Colonic mucosa (tissue), 4 donors: ENCODE results near the gene PSMA7. TPM values are rescaled to one million over a fixed set of nuclear protein-coding genes. Genes with fewer than 3 reads are reported as not detected.

ENCODE experiments used
- DNase-seq: peaks from one replicate; pipeline ENCODE4 v3.0.0-alpha.2; 2020
- H3K27ac ChIP-seq: fragments of 200-600 bp; one replicate; pipeline ENCODE4 v1.8.0; 2021
- H3K27me3 ChIP-seq: fragments of 200-600 bp; one replicate; pipeline ENCODE4 v1.8.0; 2021
- H3K36me3 ChIP-seq: fragments of 200-600 bp; one replicate; pipeline ENCODE4 v1.8.0; 2021
- H3K4me1 ChIP-seq: fragments of 200-600 bp; one replicate; pipeline ENCODE4 v1.8.0; 2021; ENCODE audit warnings: mild to moderate bottlenecking
- H3K4me3 ChIP-seq: fragments of 200-600 bp; one replicate; pipeline ENCODE4 v1.8.0; 2021
- H3K9ac ChIP-seq, 2 donors: one replicate each; pipeline ENCODE4 v1.7.0; 2013; ENCODE audit warnings: control low read depth in 2 of 2, low read depth in 2 of 2, low read length in 2 of 2
- H3K9me3 ChIP-seq: fragments of 200-600 bp; one replicate; pipeline ENCODE4 v1.8.0; 2021
- intact Hi-C: fragments of 100-400 bp; cut with DNase I; formaldehyde crosslinking; loops from one replicate; pipeline ENCODE4 v1.14.1; 2022
- total RNA-seq, 2 donors: library from RNA; stranded (reverse); fragmentation: NEBNext Ultra II Directional in 1 of 2; extraction: Animal tissue kit (Norgen Biotek cat#: 25700) in 1 of 2; gene quantifications; one replicate each; pipeline ENCODE4 v1.2.1, GENCODE V29; 2021
- TF ChIP-seq, protein P1 (sequence below): fragments of 200-600 bp; IDR thresholded peaks from one replicate; pipeline ENCODE4 v1.8.0; 2022; ENCODE audit warnings: antibody characterized with exemption, mild to moderate bottlenecking
- donor health status: healthy.
- donor health status: DM: no; HTN: no; CAD: no.
- donor health status: DM: no; HTN: no; CAD: no.

Gene PSMA7
- total RNA-seq, 2 donors from 2014 or later = 164 to 315 TPM

DNA sequence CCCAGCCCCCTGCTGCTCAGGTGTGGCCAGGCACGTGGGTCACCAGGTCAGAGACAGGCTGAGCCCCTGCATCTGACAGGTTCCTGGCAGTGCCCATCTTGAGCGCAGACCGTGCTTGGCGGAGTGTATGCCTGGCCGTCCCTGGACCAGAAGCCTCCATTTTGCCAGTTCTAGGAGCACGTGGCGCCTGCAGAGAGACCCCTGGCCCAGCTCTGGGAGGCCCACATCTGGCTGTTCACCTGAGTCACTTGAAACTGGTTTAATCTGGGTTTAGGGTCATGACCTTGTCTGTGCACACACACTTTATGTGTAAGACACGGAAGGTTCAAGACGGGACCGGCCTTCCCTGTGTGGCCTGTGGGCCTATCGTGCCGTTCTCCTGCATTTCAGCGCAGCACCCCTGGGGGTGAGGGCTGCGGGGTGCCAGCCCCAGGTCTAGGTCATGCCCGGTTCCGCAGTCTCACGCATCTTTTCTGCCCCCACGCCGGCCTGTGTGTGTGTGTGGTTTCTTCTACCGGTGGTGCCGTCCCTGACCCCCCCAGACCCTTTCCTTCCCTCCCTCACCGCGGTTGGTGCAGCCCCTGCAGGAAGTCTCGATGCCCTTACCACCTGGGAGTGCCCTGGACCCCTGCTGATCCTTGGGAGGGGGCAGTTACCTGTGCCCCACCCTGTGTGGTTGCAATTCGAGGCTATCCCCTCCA lies 14.3 kb upstream of the PSMA7 start:
- H3K36me3 ChIP-seq = peaks cover 5% of the 10 kb centered on the region
- no peaks in the 10 kb centered on the region for H3K4me1 ChIP-seq
- intact Hi-C loops = no loop called here
- no peaks in the 10 kb centered on the region for H3K9me3 ChIP-seq
- TF ChIP-seq, protein P1, sequence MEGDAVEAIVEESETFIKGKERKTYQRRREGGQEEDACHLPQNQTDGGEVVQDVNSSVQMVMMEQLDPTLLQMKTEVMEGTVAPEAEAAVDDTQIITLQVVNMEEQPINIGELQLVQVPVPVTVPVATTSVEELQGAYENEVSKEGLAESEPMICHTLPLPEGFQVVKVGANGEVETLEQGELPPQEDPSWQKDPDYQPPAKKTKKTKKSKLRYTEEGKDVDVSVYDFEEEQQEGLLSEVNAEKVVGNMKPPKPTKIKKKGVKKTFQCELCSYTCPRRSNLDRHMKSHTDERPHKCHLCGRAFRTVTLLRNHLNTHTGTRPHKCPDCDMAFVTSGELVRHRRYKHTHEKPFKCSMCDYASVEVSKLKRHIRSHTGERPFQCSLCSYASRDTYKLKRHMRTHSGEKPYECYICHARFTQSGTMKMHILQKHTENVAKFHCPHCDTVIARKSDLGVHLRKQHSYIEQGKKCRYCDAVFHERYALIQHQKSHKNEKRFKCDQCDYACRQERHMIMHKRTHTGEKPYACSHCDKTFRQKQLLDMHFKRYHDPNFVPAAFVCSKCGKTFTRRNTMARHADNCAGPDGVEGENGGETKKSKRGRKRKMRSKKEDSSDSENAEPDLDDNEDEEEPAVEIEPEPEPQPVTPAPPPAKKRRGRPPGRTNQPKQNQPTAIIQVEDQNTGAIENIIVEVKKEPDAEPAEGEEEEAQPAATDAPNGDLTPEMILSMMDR = no peak
- H3K9ac ChIP-seq = no peak overlapping the region
- no peak for DNase-seq
- no peak overlapping the region for H3K4me3 ChIP-seq
- H3K27me3 ChIP-seq = no peaks in the 10 kb centered on the region
- no peak overlapping the region for H3K27ac ChIP-seq

DNA sequence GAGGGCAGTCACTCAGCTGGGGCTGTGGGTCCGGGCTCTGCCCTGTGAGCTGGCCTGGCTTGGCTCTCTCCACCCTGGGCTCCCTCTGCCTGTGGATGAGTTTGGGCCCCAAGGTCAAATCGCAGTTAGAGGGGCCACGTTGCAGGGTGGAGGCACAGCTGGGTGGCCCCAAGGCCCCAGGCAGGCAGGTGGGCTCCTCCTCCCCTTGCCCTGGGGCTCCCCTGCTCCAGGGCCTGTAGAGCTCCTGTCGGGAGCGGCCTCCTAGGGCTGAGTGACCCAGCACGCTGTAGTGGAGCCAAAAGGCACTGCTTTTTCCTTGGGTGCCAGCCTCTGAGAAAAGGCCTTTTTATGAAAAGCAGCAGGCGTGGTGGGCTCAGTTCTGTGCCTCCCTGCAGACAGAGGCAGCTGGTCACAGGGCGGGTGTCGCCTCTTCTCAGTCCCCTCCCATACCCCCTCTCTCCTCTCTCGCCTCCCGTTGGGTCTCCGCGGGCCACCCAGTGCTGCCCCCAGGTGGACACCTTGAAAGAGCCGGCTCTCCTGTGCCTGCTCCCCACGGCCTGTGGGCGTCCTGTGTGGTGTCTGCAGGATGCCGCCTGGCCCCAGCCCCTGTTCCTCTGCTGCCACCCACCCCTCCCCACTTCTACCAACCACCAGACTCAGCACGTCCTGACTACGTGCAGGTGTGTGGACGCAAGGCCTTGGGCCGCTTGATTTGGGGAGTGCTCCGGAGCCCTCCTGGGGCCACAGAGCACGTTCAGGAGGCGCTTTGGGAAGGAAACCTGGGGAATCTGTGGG lies 13.6 kb upstream of the PSMA7 start:
- Histone ChIP-seq H3K4me1 (no peaks in the 10 kb centered on the region), H3K36me3 (no peaks in the 10 kb centered on the region), H3K9ac (no peak overlapping the region), H3K27me3 (no peaks in the 10 kb centered on the region), H3K27ac (no peak overlapping the region), H3K4me3 (no peak overlapping the region), H3K9me3 (no peaks in the 10 kb centered on the region)
- peak; percentile 51 for DNase-seq
- intact Hi-C loops = no loop called here
- TF ChIP-seq, protein P1 = peak; percentile 61

DNA sequence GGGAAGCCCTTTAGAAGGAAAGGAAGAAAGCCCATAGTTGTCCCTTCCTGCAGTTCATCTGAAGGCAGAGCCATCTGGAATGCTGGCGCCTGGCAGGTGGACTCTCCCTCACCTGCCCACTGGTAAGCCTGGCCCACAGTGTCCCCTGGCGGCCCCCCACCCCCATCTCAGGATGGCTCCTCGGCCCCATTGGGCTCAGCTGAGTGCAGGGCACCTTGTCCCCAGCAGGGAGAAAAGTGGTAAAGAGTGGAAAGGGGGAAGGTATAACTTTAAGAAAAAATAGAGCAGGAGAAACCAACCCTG lies 13.0 kb upstream of the PSMA7 start:
- intact Hi-C loops = no loop called here
- Histone ChIP-seq H3K9me3 (no peaks in the 10 kb centered on the region), H3K36me3 (no peaks in the 10 kb centered on the region), H3K27me3 (no peaks in the 10 kb centered on the region), H3K27ac (no peak overlapping the region), H3K4me1 (no peaks in the 10 kb centered on the region), H3K4me3 (no peak overlapping the region), H3K9ac (no peak overlapping the region)
- TF ChIP-seq, protein P1 = no peak
- no peak for DNase-seq

DNA sequence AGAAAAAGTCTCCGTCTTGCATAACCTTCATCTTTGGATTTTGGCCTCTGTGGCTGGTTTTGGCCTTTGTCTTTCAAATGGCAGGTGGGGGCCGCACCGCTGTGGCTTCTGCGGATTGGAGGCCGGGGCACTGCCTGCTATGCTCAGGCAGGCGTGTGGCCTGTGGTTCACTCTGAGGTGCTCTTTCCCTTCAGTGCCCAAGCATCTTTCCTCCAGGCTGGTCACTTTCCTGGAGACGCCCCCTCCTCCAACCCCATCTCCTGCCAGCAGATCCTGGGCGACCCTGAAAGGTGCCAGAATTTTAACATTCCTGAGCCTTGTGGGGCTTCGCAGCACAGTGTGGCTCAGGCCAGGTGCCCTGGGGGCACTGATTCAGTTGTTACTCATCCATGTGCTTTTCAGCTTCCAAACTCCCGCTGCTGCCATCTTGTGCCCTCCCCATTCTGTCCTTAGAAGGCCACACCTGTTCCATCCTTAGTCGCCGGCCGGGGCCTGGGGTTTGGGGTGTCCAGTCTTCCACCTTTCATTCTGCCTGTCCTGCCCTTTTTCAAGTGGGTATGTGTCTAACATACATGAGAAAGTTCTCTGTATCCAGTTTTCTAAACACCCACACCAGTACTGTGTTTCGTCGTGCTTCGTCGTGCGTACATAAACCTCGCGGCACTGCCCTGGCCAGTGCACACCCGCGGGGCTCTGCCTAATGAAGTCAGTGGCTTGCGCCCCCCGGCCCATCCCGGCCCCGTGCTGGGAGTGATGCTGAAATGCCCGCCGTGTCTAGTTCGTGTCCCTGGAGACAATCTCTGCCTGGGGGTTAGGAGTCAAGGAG lies 12.4 kb upstream of the PSMA7 start:
- DNase-seq = no peak
- Histone ChIP-seq H3K9me3 (no peaks in the 10 kb centered on the region), H3K4me1 (no peaks in the 10 kb centered on the region), H3K27ac (no peak overlapping the region), H3K36me3 (no peaks in the 10 kb centered on the region), H3K9ac (no peak overlapping the region), H3K27me3 (no peaks in the 10 kb centered on the region), H3K4me3 (no peak overlapping the region)
- intact Hi-C loops = no loop called here
- TF ChIP-seq, protein P1 = no peak

DNA sequence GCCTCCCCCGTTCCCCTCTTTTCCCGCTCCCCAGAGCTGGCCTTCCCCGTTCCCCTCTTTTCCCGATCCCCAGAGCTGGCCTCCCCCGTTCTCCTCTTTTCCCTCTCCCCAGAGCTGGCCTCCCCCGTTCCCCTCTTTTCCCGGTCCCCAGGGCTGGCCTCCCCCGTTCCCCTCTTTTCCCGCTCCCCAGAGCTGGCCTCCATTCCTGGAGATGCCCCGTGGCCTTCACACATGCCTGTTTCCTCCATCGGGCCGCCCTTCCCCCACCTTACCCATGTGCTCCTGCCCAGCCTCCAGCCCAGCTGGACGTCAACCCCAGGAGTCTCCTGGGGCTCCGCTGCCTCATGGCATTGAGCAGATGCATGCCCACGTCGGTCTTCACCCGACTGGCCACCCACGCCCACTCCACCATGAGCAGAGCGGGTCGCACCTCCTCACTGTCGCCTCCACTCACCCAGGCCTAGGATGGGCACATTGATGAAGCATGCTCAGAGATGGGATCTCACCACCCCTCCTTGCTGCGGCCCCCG lies 8.7 kb upstream of the PSMA7 start:
- no peak overlapping the region for H3K27ac ChIP-seq
- H3K4me1 ChIP-seq = no peaks in the 10 kb centered on the region
- H3K4me3 ChIP-seq = no peak overlapping the region
- H3K36me3 ChIP-seq = no peaks in the 10 kb centered on the region
- H3K9ac ChIP-seq = no peak overlapping the region
- intact Hi-C loops = no loop called here
- no peak for DNase-seq
- no peaks in the 10 kb centered on the region for H3K9me3 ChIP-seq
- TF ChIP-seq, protein P1 = no peak
- H3K27me3 ChIP-seq = no peaks in the 10 kb centered on the region
